Lower leg skin (tissue), 4 donors: ENCODE data around the gene NKIRAS1. TPM values are rescaled to one million over a fixed set of nuclear protein-coding genes. Genes with fewer than 3 reads are reported as not detected.

Experiments
- DNase-seq, 2 donors: peaks; one replicate each; pipeline ENCODE4 v3.0.0-alpha.2; 2019; ENCODE audit warnings: low spot score in 2 of 2
- H3K4me3 ChIP-seq: fragments of 200-600 bp; sonication (generic); 2 replicates; pipeline ENCODE4 v1.5.1; 2017; ENCODE audit warnings: mild to moderate bottlenecking, low read depth; ENCODE audit not compliant: poor library complexity, severe bottlenecking
- CTCF ChIP-seq, 3 donors: fragments of 450-650 bp; IDR thresholded peaks; one replicate each; pipeline ENCODE4 v1.5.1; 2016; ENCODE audit warnings: antibody characterized with exemption in 3 of 3, mild to moderate bottlenecking in 3 of 3, moderate library complexity in 2 of 3
- POLR2A ChIP-seq, 2 donors: fragments of 450-650 bp; IDR thresholded peaks; one replicate each; pipeline ENCODE4 v1.6.1; 2016 to 2017; ENCODE audit warnings: antibody characterized with exemption in 2 of 2, mild to moderate bottlenecking in 1 of 2, moderate library complexity in 1 of 2
- WGBS, 2 donors: methylation state at CpG; one replicate each; pipeline ENCODE4 v1.1.5; 2018; 5-methylcytosine and 5-hydroxymethylcytosine counted together
- intact Hi-C: fragments of 100-400 bp; cut with DNase I; formaldehyde crosslinking; loops from one replicate; pipeline ENCODE4 v1.15.0; 2023; ENCODE audit warnings: low total_unique reads
- total RNA-seq, 4 donors: library from RNA; depleted of rRNA; stranded (reverse); fragments of >200 nt; gene quantifications; one replicate each; pipeline ENCODE4 v1.1.0, GENCODE V29; 2016

Gene NKIRAS1
- total RNA-seq, 4 donors from 2014 or later: 6.6 to 10.5 (median 9.0) TPM

DNA sequence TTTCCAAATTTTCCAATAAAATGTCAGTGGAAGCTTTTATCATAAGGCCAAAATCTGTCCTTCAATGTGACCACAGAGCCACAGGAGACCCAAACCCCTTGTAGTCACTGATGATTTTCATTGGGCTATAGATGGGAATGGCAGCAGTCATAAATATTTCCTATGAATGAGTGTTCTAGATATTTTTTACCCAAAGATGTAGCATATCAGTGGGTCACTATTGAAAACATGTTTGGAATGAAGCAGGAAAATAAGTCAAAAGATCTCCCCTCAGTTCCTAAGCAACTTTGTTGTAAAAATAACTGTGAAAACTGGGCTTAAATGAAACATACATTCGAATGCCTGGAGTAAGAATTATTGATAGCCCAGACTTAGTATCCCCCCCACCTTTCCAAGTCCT is 49.0 kb downstream of the NKIRAS1 start:
- intact Hi-C loops: no loop called here
- TF ChIP-seq CTCF (IDR thresholded peaks at IDR 0.05) (no peak), POLR2A (IDR thresholded peaks at IDR 0.05) (no peak)
- WGBS, 2 donors: 91 to 97% methylated on average over 1 of the region's 1 CpG
- no peak overlapping the region for H3K4me3 ChIP-seq
- no peak for DNase-seq

DNA sequence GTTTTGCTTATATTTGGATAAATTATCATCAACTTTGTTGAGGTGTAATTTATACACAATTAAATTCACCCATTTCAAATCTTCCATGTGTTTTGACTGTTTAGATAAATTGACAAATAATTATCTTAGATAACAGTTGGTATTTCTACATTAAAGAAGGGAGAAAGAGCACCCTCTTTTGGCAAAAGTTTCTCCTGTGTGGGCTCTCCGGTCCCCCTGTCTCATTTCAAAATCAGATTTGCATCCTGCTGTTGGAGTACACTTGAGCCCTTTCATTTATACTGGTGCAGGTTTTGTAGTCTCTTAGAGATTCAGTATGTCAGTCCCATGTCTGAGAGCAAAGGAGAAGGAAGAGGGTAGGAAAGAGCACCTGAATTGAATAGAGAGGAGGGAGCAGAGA is 49.4 kb downstream of the NKIRAS1 start:
- WGBS, 2 donors: 78 to 84% methylated on average over 1 of the region's 1 CpG
- no peak overlapping the region for H3K4me3 ChIP-seq
- no peak for TF ChIP-seq CTCF (IDR thresholded peaks at IDR 0.05)
- TF ChIP-seq POLR2A (IDR thresholded peaks at IDR 0.05): no peak
- no peak for DNase-seq
- intact Hi-C loops: no loop called here

GRCh38 chr3:23865595-23866396 is 51.0 kb downstream of the NKIRAS1 start:
- 66 to 70% methylated on average over 6 of the region's 6 CpGs for WGBS, 2 donors
- TF ChIP-seq CTCF (IDR thresholded peaks at IDR 0.05): no peak
- no peak for TF ChIP-seq POLR2A (IDR thresholded peaks at IDR 0.05)
- intact Hi-C loops: no loop called here
- DNase-seq: no peak
- no peak overlapping the region for H3K4me3 ChIP-seq

DNA sequence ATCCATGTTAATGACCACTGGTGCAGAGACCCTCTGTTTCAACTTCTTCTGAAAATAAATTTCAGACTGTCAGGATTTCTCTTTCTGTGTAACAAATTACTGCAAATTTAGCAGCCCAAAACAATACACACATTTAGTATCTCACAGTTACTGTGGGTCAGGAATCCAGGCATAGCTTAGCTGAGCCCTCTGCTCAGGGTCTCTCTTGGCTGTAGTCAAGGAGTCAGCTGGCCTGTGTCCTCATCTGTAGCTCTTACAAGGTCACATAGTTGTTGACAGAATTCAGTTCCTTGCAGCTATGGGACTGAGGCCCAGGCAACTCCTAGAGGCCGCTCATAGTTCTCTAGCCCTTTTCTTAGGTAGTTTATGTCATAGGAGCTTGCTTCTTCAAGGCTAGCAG is 51.9 kb downstream of the NKIRAS1 start:
- no peak for DNase-seq
- intact Hi-C loops: no loop called here
- TF ChIP-seq CTCF (IDR thresholded peaks at IDR 0.05): no peak
- TF ChIP-seq POLR2A (IDR thresholded peaks at IDR 0.05): no peak
- 100% methylated on average over 1 of the region's 1 CpG for WGBS, 2 donors
- H3K4me3 ChIP-seq: no peak overlapping the region

GRCh38 chr3:23863060-23863459 is 53.7 kb downstream of the NKIRAS1 start:
- intact Hi-C loops: no loop called here
- H3K4me3 ChIP-seq: no peak overlapping the region
- WGBS, 2 donors: 84 to 91% methylated on average over 1 of the region's 1 CpG
- DNase-seq: no peak
- TF ChIP-seq POLR2A (IDR thresholded peaks at IDR 0.05) (no peak), CTCF (IDR thresholded peaks at IDR 0.05) (no peak)

GRCh38 chr3:23861689-23862088 is 55.1 kb downstream of the NKIRAS1 start:
- no peak overlapping the region for H3K4me3 ChIP-seq
- intact Hi-C loops: no loop called here
- DNase-seq: no peak
- TF ChIP-seq POLR2A (IDR thresholded peaks at IDR 0.05) (no peak), CTCF (IDR thresholded peaks at IDR 0.05) (no peak)
- 96% methylated on average over 9 of the region's 9 CpGs for WGBS, 2 donors
